ENCODE results near the gene ARHGAP29.

The ARHGAP29 gene

DNA sequence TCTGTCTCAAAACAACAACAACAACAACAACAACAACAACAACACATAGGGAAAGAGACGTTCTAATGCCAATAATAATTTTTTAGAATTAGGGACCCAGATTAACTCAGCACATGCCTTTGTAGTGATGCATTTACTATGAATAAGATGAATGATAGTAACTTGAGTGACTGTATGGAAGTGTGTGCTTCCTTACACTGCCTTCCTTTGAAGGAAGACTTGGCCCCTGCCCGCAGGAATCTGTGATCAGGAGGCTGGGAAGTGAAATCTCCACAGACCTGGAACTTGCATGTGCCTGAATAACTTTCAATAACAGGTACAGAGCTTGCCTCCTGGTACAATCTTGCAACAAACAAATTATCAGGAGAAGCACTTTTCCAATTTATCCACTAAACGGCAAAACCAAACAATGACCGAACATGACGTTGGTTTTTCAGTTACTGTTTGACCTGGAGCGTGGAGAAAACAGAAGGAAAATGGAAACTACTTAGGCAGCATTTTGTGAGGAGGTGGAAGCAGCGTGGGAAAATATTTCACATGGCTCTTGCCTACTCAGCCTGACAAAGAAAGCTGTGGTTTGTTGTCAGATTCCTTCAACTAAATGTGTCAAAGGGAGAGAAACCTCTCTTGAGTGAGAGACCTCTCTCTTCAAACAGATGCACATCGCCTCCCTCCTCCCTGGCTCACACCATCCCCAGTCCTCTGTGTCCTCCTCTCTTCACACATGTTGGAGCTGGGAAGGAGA is 106.4 kb downstream of the ARHGAP29 start:
- peak overlapping the region; percentile 68 for H3K27ac ChIP-seq (ENCODE audit: low read length, poor library complexity, severe bottlenecking)
- no peak overlapping the region for H2AK5ac ChIP-seq (ENCODE audit: low read length, severe bottlenecking)
- H3K79me1 ChIP-seq (replicated peaks; ENCODE audit: low read length, poor library complexity, severe bottlenecking) = no peaks in the 10 kb centered on the region
- H2BK15ac ChIP-seq (ENCODE audit: low read depth, poor library complexity, severe bottlenecking) = no peak overlapping the region
- no peaks in the 10 kb centered on the region for H3K9me3 ChIP-seq (ENCODE audit: control insufficient read depth, low read length)
- no peak overlapping the region for H3K18ac ChIP-seq (ENCODE audit: low read depth in 1 of 2, low read length in 2 of 2)
- no peak overlapping the region for H3K9ac ChIP-seq (ENCODE audit: low read length)
- peak overlapping the region; percentile 15 for H3K4me2 ChIP-seq (ENCODE audit: low read length, poor library complexity, severe bottlenecking)
- DNase-seq = peak; percentile 55
- H3K4me3 ChIP-seq (ENCODE audit: insufficient read depth in 1 of 2, low read depth in 1 of 2, low read length in 2 of 2) = no peak overlapping the region
- H3K36me3 ChIP-seq (ENCODE audit: control insufficient read depth in 1 of 2, insufficient read depth in 2 of 2, low read depth in 1 of 2, low read length in 2 of 2) = no peaks in the 10 kb centered on the region
- H2AFZ ChIP-seq (ENCODE audit: low read depth, low read length) = no peak overlapping the region
- H4K8ac ChIP-seq (ENCODE audit: low read length) = no peak overlapping the region
- no peak overlapping the region for H4K91ac ChIP-seq (ENCODE audit: low read length)
- H3K4ac ChIP-seq (ENCODE audit: low read depth in 1 of 2, low read length in 2 of 2) = no peak overlapping the region
- no peak overlapping the region for H2BK5ac ChIP-seq (ENCODE audit: low read depth, low read length, poor library complexity, severe bottlenecking)
- no peaks in the 10 kb centered on the region for H3K27me3 ChIP-seq (ENCODE audit: control insufficient read depth in 1 of 2, insufficient read depth in 1 of 2, low read length in 2 of 2)
- H3K23ac ChIP-seq (ENCODE audit: low read length in 2 of 2) = no peak overlapping the region
- H3K14ac ChIP-seq (ENCODE audit: low read length in 2 of 2) = no peak overlapping the region
- H2BK120ac ChIP-seq (ENCODE audit: low read depth, low read length) = no peak overlapping the region
- 87% methylated on average over 7 of the region's 8 CpGs for WGBS
- peaks cover 6% of the 10 kb centered on the region for H3K4me1 ChIP-seq (ENCODE audit: control insufficient read depth, insufficient read depth, low read depth, low read length)
- H2BK12ac ChIP-seq (ENCODE audit: low read length in 2 of 2) = no peak overlapping the region

DNA sequence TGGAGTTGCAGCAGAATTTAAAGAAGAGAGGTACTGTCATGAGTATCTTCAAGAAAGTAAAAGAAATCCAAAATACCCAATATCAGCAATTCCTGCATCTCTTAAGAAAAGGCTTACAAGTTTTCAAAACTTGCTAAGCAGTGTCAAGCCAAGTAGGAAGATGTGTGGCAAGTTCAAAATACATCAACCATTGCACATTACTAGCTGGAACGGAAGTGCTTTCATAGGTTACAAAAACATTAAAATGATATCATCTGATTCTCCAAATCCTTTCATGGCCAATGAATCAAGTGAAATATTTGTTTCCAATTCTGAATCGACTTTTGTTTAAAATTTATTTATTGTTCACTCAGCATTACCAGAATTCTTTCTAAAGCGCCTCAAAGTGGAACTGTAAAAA is 110.7 kb downstream of the ARHGAP29 start:
- Histone ChIP-seq H4K8ac (ENCODE audit: low read length) (no peak overlapping the region), H3K9ac (ENCODE audit: low read length) (no peak overlapping the region), H2BK120ac (ENCODE audit: low read depth, low read length) (no peak overlapping the region), H3K27ac (ENCODE audit: low read length, poor library complexity, severe bottlenecking) (no peak overlapping the region), H2AFZ (ENCODE audit: low read depth, low read length) (no peak overlapping the region), H2BK15ac (ENCODE audit: low read depth, poor library complexity, severe bottlenecking) (no peak overlapping the region), H3K14ac (ENCODE audit: low read length in 2 of 2) (no peak overlapping the region), H3K9me3 (ENCODE audit: control insufficient read depth, low read length) (no peaks in the 10 kb centered on the region), H3K4ac (ENCODE audit: low read depth in 1 of 2, low read length in 2 of 2) (no peak overlapping the region), H3K79me1 (replicated peaks; ENCODE audit: low read length, poor library complexity, severe bottlenecking) (no peaks in the 10 kb centered on the region), H3K4me2 (ENCODE audit: low read length, poor library complexity, severe bottlenecking) (no peak overlapping the region), H4K91ac (ENCODE audit: low read length) (no peak overlapping the region), H3K4me1 (ENCODE audit: control insufficient read depth, insufficient read depth, low read depth, low read length) (peaks cover 12% of the 10 kb centered on the region), H3K27me3 (ENCODE audit: control insufficient read depth in 1 of 2, insufficient read depth in 1 of 2, low read length in 2 of 2) (no peaks in the 10 kb centered on the region), H3K36me3 (ENCODE audit: control insufficient read depth in 1 of 2, insufficient read depth in 2 of 2, low read depth in 1 of 2, low read length in 2 of 2) (no peaks in the 10 kb centered on the region), H2AK5ac (ENCODE audit: low read length, severe bottlenecking) (no peak overlapping the region), H3K4me3 (ENCODE audit: insufficient read depth in 1 of 2, low read depth in 1 of 2, low read length in 2 of 2) (no peak overlapping the region), H2BK12ac (ENCODE audit: low read length in 2 of 2) (no peak overlapping the region), H3K18ac (ENCODE audit: low read depth in 1 of 2, low read length in 2 of 2) (no peak overlapping the region), H3K23ac (ENCODE audit: low read length in 2 of 2) (no peak overlapping the region), H2BK5ac (ENCODE audit: low read depth, low read length, poor library complexity, severe bottlenecking) (no peak overlapping the region)
- DNase-seq = no peak
- WGBS = 100% methylated on average over 1 of the region's 3 CpGs

DNA sequence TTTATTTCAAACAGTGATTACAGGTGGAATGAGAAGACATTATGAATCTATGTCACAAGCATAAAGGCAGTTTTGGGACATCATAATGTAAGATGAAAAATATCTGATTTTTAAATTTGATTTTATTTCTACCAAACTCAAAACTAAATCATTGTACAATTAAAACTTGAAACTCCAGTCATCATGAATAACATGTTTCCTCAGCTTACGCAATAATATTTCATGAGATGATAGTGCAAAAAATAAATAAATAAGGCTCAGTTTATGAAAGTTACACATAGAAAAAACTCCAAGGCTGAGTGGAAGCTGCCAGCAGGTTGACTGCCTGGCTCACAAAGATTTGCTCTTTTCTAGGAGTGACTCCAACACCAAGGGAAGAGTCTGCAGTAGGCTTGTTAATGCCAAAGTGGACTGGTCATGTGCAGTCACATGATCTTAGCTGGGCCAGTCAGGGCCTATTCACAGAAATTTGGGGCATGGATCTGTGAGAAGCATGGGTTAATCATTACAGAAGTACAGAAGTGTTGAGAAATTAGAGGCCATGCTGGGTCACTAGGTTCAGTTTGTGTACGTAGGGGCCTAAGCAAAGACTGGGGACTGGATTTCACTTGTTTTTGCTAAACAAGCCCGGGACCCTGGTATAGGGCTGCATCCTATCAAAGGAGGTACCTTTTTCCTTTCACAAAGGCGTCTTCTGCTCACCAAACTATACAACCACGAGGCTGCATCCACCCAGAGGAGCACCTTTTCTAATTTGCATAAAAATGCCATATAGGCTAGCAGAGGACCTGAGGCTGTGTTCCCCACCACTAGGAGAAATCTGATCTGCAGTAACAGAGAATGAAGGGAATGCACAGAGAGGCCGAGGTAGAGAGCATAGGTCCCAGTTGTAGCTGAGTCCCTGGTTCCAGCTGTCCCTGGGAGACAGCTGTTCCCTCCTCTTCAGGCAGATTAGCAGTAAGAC is 111.6 kb downstream of the ARHGAP29 start:
- WGBS = 82% methylated on average over 4 of the region's 6 CpGs
- Histone ChIP-seq H2BK5ac (ENCODE audit: low read depth, low read length, poor library complexity, severe bottlenecking) (no peak overlapping the region), H4K91ac (ENCODE audit: low read length) (no peak overlapping the region), H2AFZ (ENCODE audit: low read depth, low read length) (no peak overlapping the region), H4K8ac (ENCODE audit: low read length) (peak overlapping the region; percentile 14), H3K23ac (ENCODE audit: low read length in 2 of 2) (no peak overlapping the region), H2BK120ac (ENCODE audit: low read depth, low read length) (no peak overlapping the region), H3K36me3 (ENCODE audit: control insufficient read depth in 1 of 2, insufficient read depth in 2 of 2, low read depth in 1 of 2, low read length in 2 of 2) (no peaks in the 10 kb centered on the region), H2BK12ac (ENCODE audit: low read length in 2 of 2) (no peak overlapping the region), H2BK15ac (ENCODE audit: low read depth, poor library complexity, severe bottlenecking) (no peak overlapping the region), H3K4me2 (ENCODE audit: low read length, poor library complexity, severe bottlenecking) (no peak overlapping the region), H3K27ac (ENCODE audit: low read length, poor library complexity, severe bottlenecking) (peak overlapping the region; percentile 84), H3K9me3 (ENCODE audit: control insufficient read depth, low read length) (no peaks in the 10 kb centered on the region), H3K4ac (ENCODE audit: low read depth in 1 of 2, low read length in 2 of 2) (no peak overlapping the region), H3K4me3 (ENCODE audit: insufficient read depth in 1 of 2, low read depth in 1 of 2, low read length in 2 of 2) (no peak overlapping the region), H2AK5ac (ENCODE audit: low read length, severe bottlenecking) (peak overlapping the region; percentile 49), H3K27me3 (ENCODE audit: control insufficient read depth in 1 of 2, insufficient read depth in 1 of 2, low read length in 2 of 2) (no peaks in the 10 kb centered on the region), H3K18ac (ENCODE audit: low read depth in 1 of 2, low read length in 2 of 2) (no peak overlapping the region), H3K14ac (ENCODE audit: low read length in 2 of 2) (no peak overlapping the region), H3K9ac (ENCODE audit: low read length) (no peak overlapping the region), H3K4me1 (ENCODE audit: control insufficient read depth, insufficient read depth, low read depth, low read length) (peaks cover 11% of the 10 kb centered on the region), H3K79me1 (replicated peaks; ENCODE audit: low read length, poor library complexity, severe bottlenecking) (no peaks in the 10 kb centered on the region)
- no peak for DNase-seq

GRCh38 chr1:94124538-94124937 is 112.8 kb downstream of the ARHGAP29 start:
- Histone ChIP-seq H2BK15ac (ENCODE audit: low read depth, poor library complexity, severe bottlenecking) (no peak overlapping the region), H4K8ac (ENCODE audit: low read length) (no peak overlapping the region), H3K4ac (ENCODE audit: low read depth in 1 of 2, low read length in 2 of 2) (no peak overlapping the region), H3K27me3 (ENCODE audit: control insufficient read depth in 1 of 2, insufficient read depth in 1 of 2, low read length in 2 of 2) (no peaks in the 10 kb centered on the region), H4K91ac (ENCODE audit: low read length) (no peak overlapping the region), H2AFZ (ENCODE audit: low read depth, low read length) (no peak overlapping the region), H3K18ac (ENCODE audit: low read depth in 1 of 2, low read length in 2 of 2) (no peak overlapping the region), H2AK5ac (ENCODE audit: low read length, severe bottlenecking) (no peak overlapping the region), H3K36me3 (ENCODE audit: control insufficient read depth in 1 of 2, insufficient read depth in 2 of 2, low read depth in 1 of 2, low read length in 2 of 2) (no peaks in the 10 kb centered on the region), H3K4me2 (ENCODE audit: low read length, poor library complexity, severe bottlenecking) (no peak overlapping the region), H2BK120ac (ENCODE audit: low read depth, low read length) (no peak overlapping the region), H3K79me1 (replicated peaks; ENCODE audit: low read length, poor library complexity, severe bottlenecking) (no peaks in the 10 kb centered on the region), H3K4me3 (ENCODE audit: insufficient read depth in 1 of 2, low read depth in 1 of 2, low read length in 2 of 2) (no peak overlapping the region), H3K27ac (ENCODE audit: low read length, poor library complexity, severe bottlenecking) (no peak overlapping the region), H3K9ac (ENCODE audit: low read length) (no peak overlapping the region), H3K4me1 (ENCODE audit: control insufficient read depth, insufficient read depth, low read depth, low read length) (peaks cover 11% of the 10 kb centered on the region), H3K9me3 (ENCODE audit: control insufficient read depth, low read length) (no peaks in the 10 kb centered on the region), H3K14ac (ENCODE audit: low read length in 2 of 2) (no peak overlapping the region), H3K23ac (ENCODE audit: low read length in 2 of 2) (no peak overlapping the region), H2BK12ac (ENCODE audit: low read length in 2 of 2) (no peak overlapping the region), H2BK5ac (ENCODE audit: low read depth, low read length, poor library complexity, severe bottlenecking) (no peak overlapping the region)
- no peak for DNase-seq
- WGBS = 100% methylated on average over 1 of the region's 1 CpG
